Panc1 (cell line): ENCODE data around the gene NCS1. TPM values are rescaled to one million over a fixed set of nuclear protein-coding genes. Genes with fewer than 3 reads are reported as not detected.

ENCODE experiments used
- ATAC-seq: fragments of 200-7000 bp; cut with Tn5 transposase; 2 replicates; pipeline ENCODE4 v1.9.1; 2020; ENCODE audit warnings: mild to moderate bottlenecking, moderate library complexity
- BruUV-seq: library from RNA; stranded (reverse); fragments of 400-500 nt; replicated peaks from 2 replicates; lab custom pipeline; 2021; lab: Mats Ljungman, UMichigan
- CTCF ChIA-PET: fragments of 300-600 bp; sonication (Branson Sonifier 250); formaldehyde crosslinking; loops from one replicate; lab custom pipeline; 2022; ENCODE audit warnings: antibody characterized with exemption; lab: Charles Lee
- POLR2A ChIA-PET: fragments of 300-600 bp; sonication (Branson Sonifier 250); formaldehyde crosslinking; loops from one replicate; lab custom pipeline; 2022; ENCODE audit warnings: antibody characterized with exemption; lab: Charles Lee
- DNase-seq: peaks from one replicate; pipeline ENCODE4 v3.0.0-alpha.2; 2010; ENCODE audit warnings: low read depth, low spot score
- H3K27ac ChIP-seq: 2 replicates; pipeline ENCODE4 v1.5.1; 2011; ENCODE audit warnings: mild to moderate bottlenecking, low read length, inconsistent platforms
- H3K27me3 ChIP-seq: fragments of 200-500 bp; sonication (Bioruptor generic); 2 replicates; pipeline ENCODE4 v1.6.0; 2014; ENCODE audit warnings: low read length, inconsistent platforms; ENCODE audit not compliant: control insufficient read depth, insufficient read depth
- H3K36me3 ChIP-seq: fragments of 200-500 bp; sonication (Bioruptor generic); 2 replicates; pipeline ENCODE4 v1.5.1; 2014; ENCODE audit warnings: inconsistent platforms, mild to moderate bottlenecking, low read length, moderate library complexity; ENCODE audit not compliant: control insufficient read depth, insufficient read depth
- H3K4me1 ChIP-seq: 2 replicates; pipeline ENCODE4 v1.5.1; 2011; ENCODE audit warnings: inconsistent platforms, mild to moderate bottlenecking, low read length, moderate library complexity; ENCODE audit not compliant: control insufficient read depth, insufficient read depth
- H3K4me3 ChIP-seq, 2 experiments: 2 replicates each; pipeline ENCODE4 v1.5.1; 2011 to 2012; ENCODE audit warnings: low read depth in 2 of 2, low read length in 2 of 2, mild to moderate bottlenecking in 2 of 2, inconsistent platforms in 1 of 2, moderate library complexity in 1 of 2
- H3K9me3 ChIP-seq: fragments of 200-500 bp; sonication (Bioruptor generic); 2 replicates; pipeline ENCODE4 v1.5.1; 2014; ENCODE audit warnings: low read depth, mild to moderate bottlenecking, inconsistent platforms, low read length, moderate library complexity; ENCODE audit not compliant: control insufficient read depth, insufficient read depth
- POLR2AphosphoS5 ChIP-seq: IDR thresholded peaks from 2 replicates; pipeline ENCODE4 v1.6.1; 2012; ENCODE audit warnings: mild to moderate bottlenecking, low read depth, low read length, moderate library complexity
- SIN3A ChIP-seq: IDR thresholded peaks from 2 replicates; pipeline ENCODE4 v1.6.1; 2012; ENCODE audit warnings: low read depth, mild to moderate bottlenecking, low read length, moderate library complexity, borderline replicate concordance; ENCODE audit not compliant: insufficient read depth
- TCF7L2 ChIP-seq: IDR thresholded peaks from 2 replicates; pipeline ENCODE4 v1.6.1; 2011; ENCODE audit warnings: mild to moderate bottlenecking, low read depth, low read length, inconsistent platforms
- in situ Hi-C: cut with HindIII; loops from 2 replicates; pipeline ENCODE4 v1.10.0; 2016; ENCODE audit warnings: low sequenced_read_pairs, low pct_unique_long_range_greater_than_20kb
- intact Hi-C: fragments of 100-400 bp; cut with micrococcal nuclease; formaldehyde crosslinking; loops from one replicate; pipeline ENCODE4 v1.10.0; 2022; ENCODE audit not compliant: unreplicated experiment
- total RNA-seq: library from RNA; stranded (reverse); gene quantifications from one replicate; pipeline ENCODE4 v1.2.1, GENCODE V29; 2021; ENCODE audit not compliant: unreplicated experiment
- TF ChIP-seq, protein P1 (sequence below), 2 experiments: IDR thresholded peaks; 2 replicates each; pipeline ENCODE4 v1.6.1; 2011 to 2012; ENCODE audit warnings: low read depth in 2 of 2, control low read depth in 1 of 2, low read length in 1 of 2, mild to moderate bottlenecking in 1 of 2, moderate library complexity in 1 of 2; ENCODE audit not compliant: insufficient read depth in 1 of 2
- TF ChIP-seq, protein P2 (sequence below): fragments of 450-650 bp; IDR thresholded peaks from 2 replicates; pipeline ENCODE4 v1.5.1; 2017; ENCODE audit warnings: mild to moderate bottlenecking

NCS1 gene
- total RNA-seq, 1 experiment from 2014 or later, result 31.6 TPM

DNA sequence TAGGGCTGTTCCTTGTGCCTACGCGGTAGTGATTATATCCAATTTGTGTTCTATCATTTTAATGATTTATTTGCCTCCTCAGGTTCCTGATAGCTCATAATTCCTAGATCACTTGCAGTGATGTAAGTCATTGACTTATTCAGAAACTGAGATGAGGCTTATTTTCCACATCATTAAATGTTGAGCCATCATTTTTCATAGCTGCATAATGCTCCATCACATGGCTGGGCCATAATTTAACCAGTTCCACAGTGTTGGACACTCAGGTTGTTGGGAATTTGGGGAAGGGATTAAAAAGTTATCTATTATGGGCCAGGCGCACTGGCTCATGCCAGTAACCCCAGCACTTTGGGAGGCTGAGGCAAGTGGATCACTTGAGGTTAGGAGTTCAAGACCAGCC lies 57.6 kb downstream of the NCS1 start:
- BruUV-seq, result no TSS peak
- Histone ChIP-seq H3K36me3 (no peaks in the 10 kb centered on the region; the same call in 1 of the 2 replicates), H3K4me1 (no peaks in the 10 kb centered on the region), H3K27ac (no peak overlapping the region), H3K9me3 (no peaks in the 10 kb centered on the region), H3K27me3 (no peaks in the 10 kb centered on the region), H3K4me3 (no peak overlapping the region)
- in situ Hi-C loops, result no loop called here
- no peak for DNase-seq
- intact Hi-C loops, result no loop called here
- no peak for ATAC-seq
- TF ChIP-seq TCF7L2 (no peak), POLR2AphosphoS5 (no peak), SIN3A (no peak)
- TF ChIP-seq, protein P1, sequence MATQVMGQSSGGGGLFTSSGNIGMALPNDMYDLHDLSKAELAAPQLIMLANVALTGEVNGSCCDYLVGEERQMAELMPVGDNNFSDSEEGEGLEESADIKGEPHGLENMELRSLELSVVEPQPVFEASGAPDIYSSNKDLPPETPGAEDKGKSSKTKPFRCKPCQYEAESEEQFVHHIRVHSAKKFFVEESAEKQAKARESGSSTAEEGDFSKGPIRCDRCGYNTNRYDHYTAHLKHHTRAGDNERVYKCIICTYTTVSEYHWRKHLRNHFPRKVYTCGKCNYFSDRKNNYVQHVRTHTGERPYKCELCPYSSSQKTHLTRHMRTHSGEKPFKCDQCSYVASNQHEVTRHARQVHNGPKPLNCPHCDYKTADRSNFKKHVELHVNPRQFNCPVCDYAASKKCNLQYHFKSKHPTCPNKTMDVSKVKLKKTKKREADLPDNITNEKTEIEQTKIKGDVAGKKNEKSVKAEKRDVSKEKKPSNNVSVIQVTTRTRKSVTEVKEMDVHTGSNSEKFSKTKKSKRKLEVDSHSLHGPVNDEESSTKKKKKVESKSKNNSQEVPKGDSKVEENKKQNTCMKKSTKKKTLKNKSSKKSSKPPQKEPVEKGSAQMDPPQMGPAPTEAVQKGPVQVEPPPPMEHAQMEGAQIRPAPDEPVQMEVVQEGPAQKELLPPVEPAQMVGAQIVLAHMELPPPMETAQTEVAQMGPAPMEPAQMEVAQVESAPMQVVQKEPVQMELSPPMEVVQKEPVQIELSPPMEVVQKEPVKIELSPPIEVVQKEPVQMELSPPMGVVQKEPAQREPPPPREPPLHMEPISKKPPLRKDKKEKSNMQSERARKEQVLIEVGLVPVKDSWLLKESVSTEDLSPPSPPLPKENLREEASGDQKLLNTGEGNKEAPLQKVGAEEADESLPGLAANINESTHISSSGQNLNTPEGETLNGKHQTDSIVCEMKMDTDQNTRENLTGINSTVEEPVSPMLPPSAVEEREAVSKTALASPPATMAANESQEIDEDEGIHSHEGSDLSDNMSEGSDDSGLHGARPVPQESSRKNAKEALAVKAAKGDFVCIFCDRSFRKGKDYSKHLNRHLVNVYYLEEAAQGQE (IDR thresholded peaks at IDR 0.05; ENCODE audit: insufficient read depth in 1 of 2, low read depth in 2 of 2, low read length in 1 of 2), result no peak
- TF ChIP-seq, protein P2, sequence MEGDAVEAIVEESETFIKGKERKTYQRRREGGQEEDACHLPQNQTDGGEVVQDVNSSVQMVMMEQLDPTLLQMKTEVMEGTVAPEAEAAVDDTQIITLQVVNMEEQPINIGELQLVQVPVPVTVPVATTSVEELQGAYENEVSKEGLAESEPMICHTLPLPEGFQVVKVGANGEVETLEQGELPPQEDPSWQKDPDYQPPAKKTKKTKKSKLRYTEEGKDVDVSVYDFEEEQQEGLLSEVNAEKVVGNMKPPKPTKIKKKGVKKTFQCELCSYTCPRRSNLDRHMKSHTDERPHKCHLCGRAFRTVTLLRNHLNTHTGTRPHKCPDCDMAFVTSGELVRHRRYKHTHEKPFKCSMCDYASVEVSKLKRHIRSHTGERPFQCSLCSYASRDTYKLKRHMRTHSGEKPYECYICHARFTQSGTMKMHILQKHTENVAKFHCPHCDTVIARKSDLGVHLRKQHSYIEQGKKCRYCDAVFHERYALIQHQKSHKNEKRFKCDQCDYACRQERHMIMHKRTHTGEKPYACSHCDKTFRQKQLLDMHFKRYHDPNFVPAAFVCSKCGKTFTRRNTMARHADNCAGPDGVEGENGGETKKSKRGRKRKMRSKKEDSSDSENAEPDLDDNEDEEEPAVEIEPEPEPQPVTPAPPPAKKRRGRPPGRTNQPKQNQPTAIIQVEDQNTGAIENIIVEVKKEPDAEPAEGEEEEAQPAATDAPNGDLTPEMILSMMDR, result no peak
- ChIA-PET POLR2A (no interaction called here), CTCF (interaction anchor here (0.7 kb wide), 1 partner anchor 12 kb away, joined by 6 read pairs; no protein-coding TSS in a partner anchor)

- intact Hi-C loops (no loop called here), in situ Hi-C loops (no loop called here)
- Histone ChIP-seq H3K27me3 (no peaks in the 10 kb centered on the region), H3K4me1 (no peaks in the 10 kb centered on the region), H3K9me3 (no peaks in the 10 kb centered on the region), H3K27ac (no peak overlapping the region), H3K36me3 (no peaks in the 10 kb centered on the region; the same call in 1 of the 2 replicates), H3K4me3 (no peak overlapping the region)
- ChIA-PET CTCF (interaction anchor here (0.7 kb wide), 1 partner anchor 11 kb away, joined by 6 read pairs; no protein-coding TSS in a partner anchor), POLR2A (no interaction called here)
- no peak for ATAC-seq
- no TSS peak for BruUV-seq
- DNase-seq, result no peak
- TF ChIP-seq POLR2AphosphoS5 (no peak), SIN3A (no peak), TCF7L2 (no peak)
- TF ChIP-seq, protein P2, result no peak
- TF ChIP-seq, protein P1 (IDR thresholded peaks at IDR 0.05; ENCODE audit: insufficient read depth in 1 of 2, low read depth in 2 of 2, low read length in 1 of 2), result no peak
These were observed 58.4 kb downstream of the NCS1 start for GRCh38 chr9:130230631-130231030.
